ENCODE data around the gene UCN. TPM values are rescaled to one million over a fixed set of nuclear protein-coding genes. Genes with fewer than 3 reads are reported as not detected.
A peak's percentile ranks its signal among the peaks of the same experiment; 100 is the strongest.
"Not testable (repeated sequence)": the region's sequence is repeated elsewhere in the genome, so short reads cannot be mapped to it uniquely, and the experiment has no call there.

Gene UCN
- total RNA-seq, 1 donor from 2014 or later, result not detected

DNA sequence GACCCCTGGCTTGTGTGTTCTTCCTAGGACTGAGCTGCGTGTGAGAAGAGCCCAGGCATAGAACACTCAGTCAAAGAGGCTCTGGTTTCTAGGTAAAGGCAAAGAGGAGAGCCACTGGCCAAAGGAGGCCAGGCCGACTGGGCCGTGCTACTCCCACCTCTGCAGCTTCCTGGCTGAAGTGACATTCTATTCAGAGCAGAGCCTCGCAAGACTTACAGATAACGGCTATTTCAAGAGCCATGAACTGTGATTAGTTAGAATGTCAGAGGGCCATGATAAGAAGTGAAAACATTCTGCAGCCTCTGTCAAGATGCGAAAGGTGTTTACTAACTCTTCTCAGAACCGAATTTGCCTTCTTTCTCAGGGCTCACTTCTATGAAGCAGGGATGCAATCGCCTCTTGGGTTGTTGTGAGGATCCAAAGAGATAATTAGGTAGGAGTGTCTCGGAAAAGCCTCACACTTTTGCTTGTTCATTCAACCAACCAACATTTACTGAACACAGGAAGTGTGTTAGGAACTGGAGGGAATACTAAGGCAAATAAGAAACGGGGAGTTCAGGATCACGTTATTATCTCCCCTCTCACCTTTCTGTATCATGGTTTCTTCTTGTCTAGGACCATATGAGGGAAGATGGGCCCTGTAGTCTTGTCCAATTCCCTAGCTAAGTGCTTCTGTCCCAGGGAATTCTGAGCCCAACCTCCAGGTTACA is 36.5 kb downstream of the UCN start:
- H3K4me3 ChIP-seq (ENCODE audit: low read depth, low read length), result no peak overlapping the region
- TF ChIP-seq CTCF (conservative IDR thresholded peaks at IDR 0.05; ENCODE audit: low read depth, low read length), result no peak
- DNase-seq (ENCODE audit: low read depth), result no peak

GRCh38 chr2:27270670-27271069 is 37.6 kb downstream of the UCN start:
- no peak for TF ChIP-seq CTCF (conservative IDR thresholded peaks at IDR 0.05; ENCODE audit: low read depth, low read length)
- no peak overlapping the region for H3K4me3 ChIP-seq (ENCODE audit: low read depth, low read length)
- no peak for DNase-seq (ENCODE audit: low read depth)

- no peak overlapping the region for H3K4me3 ChIP-seq (ENCODE audit: low read depth, low read length)
- DNase-seq (ENCODE audit: low read depth), result no peak
- TF ChIP-seq CTCF (conservative IDR thresholded peaks at IDR 0.05; ENCODE audit: low read depth, low read length), result no peak
Measured at GRCh38 chr2:27270131-27270530, 38.1 kb downstream of the UCN start.

GRCh38 chr2:27268296-27268695 is 39.9 kb downstream of the UCN start:
- DNase-seq (ENCODE audit: low read depth); H3K4me3 ChIP-seq (ENCODE audit: low read depth, low read length): not testable (repeated sequence)

DNA sequence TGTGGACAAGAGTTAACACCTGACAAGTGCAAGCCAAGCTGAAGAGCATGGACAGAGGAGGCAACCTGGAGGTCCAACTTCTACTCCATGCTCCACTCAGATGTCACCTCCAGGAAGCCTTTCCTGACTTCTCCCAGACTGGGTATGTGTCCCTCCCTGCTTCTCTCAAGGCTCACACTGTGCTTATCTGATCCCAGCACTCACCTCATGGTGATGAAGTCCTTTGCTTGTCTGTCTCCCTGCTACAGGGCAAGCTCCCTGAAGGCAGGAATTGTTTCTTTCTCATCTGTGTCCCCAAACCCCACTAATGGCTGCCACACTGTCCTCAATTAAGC is 42.7 kb downstream of the UCN start:
- DNase-seq (ENCODE audit: low read depth), result no peak
- no peak overlapping the region for H3K4me3 ChIP-seq (ENCODE audit: low read depth, low read length)
- no peak for TF ChIP-seq CTCF (conservative IDR thresholded peaks at IDR 0.05; ENCODE audit: low read depth, low read length)

DNA sequence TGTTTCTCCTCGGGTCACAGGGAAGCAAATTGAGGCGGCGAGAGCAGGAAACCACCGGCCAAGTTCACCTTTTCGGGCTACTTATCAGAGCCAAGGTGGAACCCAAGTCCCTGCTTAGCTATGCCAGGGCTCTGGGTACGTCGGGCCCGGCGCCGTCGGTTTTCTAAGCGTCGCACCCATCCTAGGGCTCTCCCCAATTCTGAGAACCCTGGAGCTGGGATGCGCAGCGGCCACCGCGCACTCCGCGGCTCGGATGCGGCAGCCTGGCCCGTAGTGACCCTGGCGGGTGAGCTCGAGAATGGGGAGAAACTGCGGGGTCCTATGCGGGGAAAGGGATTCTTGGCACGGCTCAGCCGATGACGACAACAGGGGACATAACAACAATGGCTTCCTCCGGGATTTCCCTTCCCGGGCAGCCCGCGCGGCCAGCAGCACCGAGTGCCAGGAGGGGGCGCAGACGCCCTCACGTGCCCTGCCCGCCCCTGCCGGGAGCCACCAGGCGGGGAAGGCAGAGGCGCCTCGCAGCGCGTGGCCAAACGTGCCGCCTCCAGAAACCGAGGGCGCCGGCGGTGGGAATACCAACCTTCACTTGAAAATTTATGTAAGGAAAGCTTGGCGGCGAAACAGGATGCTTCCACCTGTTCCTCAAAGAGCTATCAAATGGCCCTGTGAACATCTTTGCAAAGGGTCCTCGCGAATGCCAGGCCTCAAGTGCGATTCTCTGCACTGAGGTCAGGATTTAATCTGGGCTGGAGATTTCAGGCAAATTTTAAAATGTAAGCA is 43.3 kb downstream of the UCN start:
- no peak for DNase-seq (ENCODE audit: low read depth)
- TF ChIP-seq CTCF (conservative IDR thresholded peaks at IDR 0.05; ENCODE audit: low read depth, low read length), result peak; percentile 50
- peak overlapping the region; percentile 24 for H3K4me3 ChIP-seq (ENCODE audit: low read depth, low read length)

- TF ChIP-seq CTCF (conservative IDR thresholded peaks at IDR 0.05; ENCODE audit: low read depth, low read length), result no peak
- H3K4me3 ChIP-seq (ENCODE audit: low read depth, low read length), result no peak overlapping the region
- no peak for DNase-seq (ENCODE audit: low read depth)
Measured at GRCh38 chr2:27264253-27264752, 43.9 kb downstream of the UCN start.

All from epithelial cell of proximal tubule (primary cell).